LHCN-M2 (cell line): ENCODE data around the gene FAT2. TPM values are rescaled to one million over a fixed set of nuclear protein-coding genes. Genes with fewer than 3 reads are reported as not detected.
"Not testable (repeated sequence)": the region's sequence is repeated elsewhere in the genome, so short reads cannot be mapped to it uniquely, and the experiment has no call there.

Experiments
- DNase-seq: peaks from one replicate; pipeline ENCODE4 v3.0.0-alpha.2; 2012; ENCODE audit warnings: low read depth
- total RNA-seq: library from RNA; depleted of rRNA; stranded (reverse); fragments of >200 nt; gene quantifications from 2 replicates; pipeline ENCODE4 v1.2.3, GENCODE V29; 2014

The FAT2 gene
- total RNA-seq, 1 experiment from 2014 or later = not detected

DNA sequence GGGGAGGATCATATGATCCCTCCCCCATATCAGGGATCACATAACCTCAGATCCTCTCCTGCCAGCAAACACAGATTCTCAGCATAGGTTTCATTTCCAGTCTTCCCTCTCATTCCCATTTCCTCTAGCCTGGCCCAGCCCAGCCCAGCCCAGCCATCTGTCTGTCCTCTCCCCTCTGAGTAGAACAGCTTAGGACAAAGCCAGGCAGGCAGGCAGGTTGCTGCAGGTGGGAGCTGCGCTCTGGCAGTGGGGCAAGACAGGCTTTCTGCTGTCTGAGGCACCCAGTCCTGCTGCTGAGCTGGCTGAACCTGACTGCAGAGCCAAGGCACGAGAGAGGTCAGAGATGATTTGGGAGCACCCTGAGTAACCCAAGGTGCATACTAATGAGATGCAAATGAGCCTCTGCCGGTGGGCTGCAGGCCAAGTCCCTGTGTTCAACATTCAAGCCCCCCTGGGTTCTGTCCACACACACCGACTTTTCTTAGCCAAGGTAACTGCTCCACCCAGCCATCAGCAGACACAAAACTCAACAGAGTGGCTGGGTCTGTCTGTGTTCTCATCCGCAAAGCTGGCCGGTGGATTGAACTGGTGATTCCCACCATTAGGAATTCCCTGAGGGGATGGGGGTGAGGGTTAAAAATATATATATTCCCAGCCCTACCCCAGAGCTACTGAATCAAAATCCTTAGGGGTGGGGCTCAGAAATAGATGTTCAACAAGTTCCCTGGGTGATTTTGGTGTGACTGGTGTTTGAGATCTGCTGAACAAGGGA, 9.1 kb downstream of the FAT2 start:
- DNase-seq = no peak

GRCh38 chr5:151581347-151581746, 9.8 kb downstream of the FAT2 start:
- DNase-seq = no peak

DNA sequence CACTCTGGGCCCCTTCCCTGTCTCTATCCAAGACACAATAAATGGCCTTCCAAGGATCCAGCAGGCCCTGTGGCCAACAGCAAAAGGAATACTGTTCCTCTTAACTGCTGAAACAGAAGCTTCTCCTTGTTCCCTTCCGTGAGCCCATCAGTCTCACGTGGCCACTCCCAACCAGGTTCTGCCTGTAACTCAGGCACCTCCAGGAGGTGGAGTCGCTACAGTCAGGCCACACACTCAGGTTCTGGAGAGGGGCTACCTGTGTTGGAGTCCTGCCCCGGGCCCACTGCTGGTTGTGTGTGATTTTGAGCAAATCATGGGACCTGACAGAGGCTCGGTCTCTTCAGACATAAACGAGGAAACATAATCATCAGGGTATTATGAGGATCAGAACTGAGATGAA, 10.3 kb downstream of the FAT2 start:
- no peak for DNase-seq

DNA sequence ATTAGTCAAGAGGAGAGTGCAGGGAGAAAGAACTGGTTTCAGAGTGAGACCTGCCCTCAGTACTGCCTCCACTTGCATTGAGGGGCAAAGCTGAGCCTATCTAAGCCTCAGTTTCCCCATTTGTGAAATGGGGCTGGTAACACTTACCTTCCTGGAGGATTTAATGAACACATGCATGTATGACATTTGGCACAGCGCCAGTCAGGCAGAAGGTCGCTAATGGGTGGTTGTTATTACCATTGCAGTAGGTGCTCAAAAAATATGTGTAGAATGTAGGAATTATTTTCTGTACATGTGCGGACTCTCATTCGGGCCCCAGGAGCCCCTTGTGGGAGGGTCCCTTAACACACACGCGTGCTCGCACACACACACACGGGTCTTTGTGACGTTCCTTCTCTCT, 10.9 kb downstream of the FAT2 start:
- DNase-seq = no peak

- not testable (repeated sequence) for DNase-seq
Measured at GRCh38 chr5:151579146-151579545, 12.0 kb downstream of the FAT2 start.

DNA sequence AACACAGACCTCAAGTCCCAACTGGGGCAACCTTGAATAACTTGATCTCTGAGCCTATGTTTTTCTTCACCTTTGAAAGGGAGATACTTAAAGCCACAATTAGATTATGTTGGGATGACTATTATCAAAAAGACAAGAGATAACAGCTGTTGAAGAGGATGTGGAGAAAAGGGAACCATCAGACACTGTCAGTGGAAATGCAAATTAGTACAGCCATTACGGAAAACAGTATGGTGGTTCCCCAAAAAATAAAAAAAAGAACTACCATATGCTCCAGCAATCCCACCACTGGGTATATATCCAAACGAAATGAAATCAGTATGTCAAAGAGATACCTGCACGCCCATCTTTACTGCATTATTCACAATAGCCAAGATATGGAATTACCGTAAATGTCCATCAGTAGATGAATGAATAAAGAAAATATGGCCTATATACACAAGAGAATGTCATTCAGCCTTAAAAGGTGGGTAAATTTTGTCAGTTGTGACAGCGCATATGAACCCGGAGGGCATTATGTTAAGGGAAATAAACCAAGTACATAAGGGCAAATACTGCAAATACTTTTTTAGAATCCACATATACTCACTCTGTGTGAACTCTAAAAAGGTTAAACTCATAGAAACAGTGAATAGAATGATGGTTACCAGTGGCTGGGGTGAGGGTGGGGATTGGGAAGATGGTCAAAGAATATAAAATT, 12.7 kb downstream of the FAT2 start:
- DNase-seq = peak; percentile 51

DNA sequence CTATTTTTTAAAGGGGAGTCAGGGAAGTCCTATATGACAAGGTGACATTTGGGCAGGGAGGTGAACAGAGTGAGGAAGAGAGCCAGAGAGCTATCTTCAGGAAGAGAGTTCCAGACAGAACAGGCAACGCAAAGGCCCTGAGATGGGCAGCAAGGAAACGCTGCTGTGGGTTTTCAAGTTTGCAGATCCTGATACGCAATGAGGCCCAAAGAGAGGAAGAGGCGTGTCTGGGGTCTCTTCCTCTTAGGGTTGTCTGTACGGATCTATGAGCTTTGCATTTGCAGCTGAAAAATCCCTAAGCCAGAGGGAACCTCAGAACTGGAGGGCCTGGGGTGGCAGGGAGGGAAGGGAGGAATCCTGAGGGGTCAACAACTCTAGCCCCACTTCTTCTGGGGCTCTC, 13.6 kb downstream of the FAT2 start:
- DNase-seq = no peak

DNA sequence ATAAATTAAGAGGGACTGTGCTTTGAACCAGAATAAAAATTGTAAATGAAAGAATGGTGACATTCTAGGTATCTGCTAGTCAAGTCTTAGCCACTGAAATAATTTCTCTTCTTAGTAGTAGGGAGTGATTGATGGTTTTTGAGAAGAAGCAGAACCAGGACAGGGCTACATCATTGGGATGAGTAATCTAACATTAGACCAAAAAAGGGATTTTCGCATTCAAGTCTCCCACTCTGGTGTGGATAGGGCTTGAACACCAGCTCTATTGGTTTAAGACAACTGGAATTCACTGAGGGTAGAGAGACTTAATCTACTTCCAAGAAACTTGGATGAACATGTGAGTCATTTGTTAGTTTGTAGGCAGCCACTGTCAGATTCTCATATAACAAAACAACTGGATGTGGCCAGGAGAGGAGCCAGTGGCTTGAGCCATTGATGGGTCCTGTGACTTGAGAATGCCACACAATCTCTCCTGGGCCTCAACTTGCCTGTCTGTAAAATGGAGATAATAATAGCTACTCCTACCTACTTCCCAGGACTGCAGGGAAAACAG, 16.6 kb downstream of the FAT2 start:
- peak; percentile 52 for DNase-seq

DNA sequence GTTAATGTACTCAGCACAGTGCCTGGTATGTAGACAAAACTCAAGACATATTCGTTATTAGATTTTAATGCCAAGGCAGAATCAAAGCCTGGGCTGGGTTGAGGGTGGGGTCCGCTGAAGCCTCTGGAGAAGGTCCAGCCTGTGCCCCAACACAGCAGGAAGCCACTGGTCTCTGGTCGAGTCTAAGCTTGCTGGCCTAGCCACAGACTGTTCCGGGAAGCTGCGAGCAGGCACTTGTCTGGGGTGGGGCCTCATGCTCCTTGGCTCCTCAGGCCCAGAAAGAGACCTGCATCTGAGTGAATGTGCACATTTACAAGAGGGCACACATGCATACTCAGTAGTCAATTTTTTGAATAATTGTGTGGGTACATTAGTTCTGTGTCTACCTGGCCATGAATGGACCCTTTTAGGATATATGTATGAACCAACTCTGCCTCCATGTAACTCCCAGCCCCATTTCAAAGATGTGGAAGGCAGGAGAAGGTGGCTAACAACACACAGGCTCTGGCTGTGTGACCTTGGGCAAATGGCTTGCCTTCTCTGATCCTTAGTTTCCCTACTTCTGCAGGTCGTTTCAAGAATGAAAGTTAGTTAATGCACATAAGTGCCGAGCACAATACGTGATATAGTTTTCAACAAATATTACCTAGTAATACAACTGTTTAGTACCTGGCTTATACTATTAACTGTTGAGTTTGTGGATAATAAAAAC, 18.3 kb downstream of the FAT2 start:
- no peak for DNase-seq

DNA sequence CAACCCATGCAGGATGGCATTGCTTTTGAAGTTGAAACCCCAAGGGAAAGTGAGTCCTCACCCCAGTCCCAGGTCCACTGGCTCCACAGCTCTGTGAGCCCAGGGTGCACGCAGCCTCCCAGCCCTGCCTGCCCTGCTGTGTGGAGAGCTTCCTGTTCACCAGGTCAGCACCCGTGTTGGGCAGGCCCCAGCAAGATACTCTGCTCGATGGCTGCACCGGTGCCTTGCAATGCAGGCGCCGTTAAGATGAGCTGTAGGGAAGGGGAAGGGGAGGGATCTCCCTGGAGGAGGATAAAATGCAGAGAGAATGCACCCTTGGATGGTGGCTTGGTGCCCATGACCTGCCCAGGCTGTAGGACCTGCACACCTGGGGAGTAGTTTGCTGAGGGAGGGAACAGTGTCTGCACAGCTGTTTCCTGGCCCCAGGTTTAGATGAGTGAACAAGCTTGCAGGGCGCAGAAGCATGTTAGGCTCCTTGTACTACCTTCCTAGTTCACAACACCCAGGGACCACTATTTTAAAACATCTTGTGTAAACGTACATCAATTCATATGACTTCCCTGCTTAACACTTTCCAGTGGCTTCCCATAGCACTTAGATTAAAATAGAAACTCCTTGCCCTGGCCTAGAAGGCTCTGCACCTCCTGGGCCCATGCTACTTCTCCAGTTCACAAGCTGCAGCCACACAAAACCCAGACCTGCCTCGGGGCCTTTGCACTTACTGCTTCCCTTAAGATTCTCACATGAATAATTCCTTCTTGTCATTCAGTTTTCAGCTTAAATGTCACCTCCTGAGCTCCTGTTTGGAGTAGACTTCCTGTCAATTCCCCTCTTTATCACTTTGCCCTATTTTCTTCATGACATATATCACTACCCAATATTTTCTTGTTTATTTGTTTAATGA, 19.6 kb downstream of the FAT2 start:
- no peak for DNase-seq

DNA sequence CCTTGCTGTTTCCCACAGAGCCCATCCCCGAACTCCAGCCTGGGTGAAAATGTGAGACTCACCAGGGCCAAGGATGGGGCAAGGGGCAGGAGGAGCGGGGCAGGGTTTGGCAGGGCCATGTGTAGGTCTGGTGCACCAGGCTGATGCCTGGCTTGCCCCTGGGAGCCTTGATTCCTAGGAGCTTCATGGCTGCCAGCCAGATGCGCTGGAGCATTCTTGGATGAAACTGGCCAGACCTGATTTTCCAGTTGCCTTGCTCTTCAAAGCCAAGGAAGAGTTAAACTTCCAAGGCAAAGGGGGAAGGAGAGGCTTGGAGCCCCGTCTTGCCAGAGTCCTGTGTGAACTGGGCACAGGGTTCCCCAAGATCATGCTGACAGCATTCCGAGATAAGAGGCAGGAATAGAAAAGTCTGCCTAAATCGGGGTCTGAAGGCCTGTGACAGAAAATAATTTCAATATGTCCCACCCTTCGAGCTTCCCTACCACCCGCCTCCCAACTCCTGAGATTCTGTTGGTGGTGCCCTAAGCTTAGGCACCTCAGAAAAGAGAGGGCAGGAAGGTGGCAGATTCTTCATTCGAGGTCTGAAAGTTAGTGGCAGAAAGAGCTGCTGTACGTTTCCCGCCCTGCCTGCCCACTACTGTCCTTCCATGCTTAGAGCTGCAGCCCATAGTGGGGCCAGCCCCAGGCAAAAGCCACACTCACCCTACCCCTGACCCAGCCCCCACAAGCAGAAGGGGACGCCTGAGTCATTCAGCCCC, 20.4 kb downstream of the FAT2 start:
- DNase-seq = no peak

DNA sequence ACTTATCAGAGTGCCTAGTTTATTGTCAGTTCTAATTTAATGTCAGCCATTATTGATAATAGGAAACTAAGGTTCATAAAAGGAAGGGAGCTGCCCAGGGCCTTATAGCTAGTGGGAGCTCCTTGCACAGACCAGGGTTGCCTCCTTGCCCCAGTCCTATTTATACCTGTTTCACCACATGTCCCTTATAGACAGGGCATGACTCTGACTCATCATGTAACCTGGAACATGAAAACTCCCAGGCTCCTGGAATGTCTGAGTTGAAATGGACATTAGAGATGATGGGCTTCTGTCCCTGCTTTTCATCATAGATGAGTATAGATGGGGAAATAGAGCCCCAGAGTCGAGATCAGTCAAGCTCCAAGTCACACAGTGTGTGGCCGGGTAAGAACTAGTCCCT, 21.1 kb downstream of the FAT2 start:
- no peak for DNase-seq

- DNase-seq = no peak
Measured at GRCh38 chr5:151569132-151570046, 21.7 kb downstream of the FAT2 start.

DNA sequence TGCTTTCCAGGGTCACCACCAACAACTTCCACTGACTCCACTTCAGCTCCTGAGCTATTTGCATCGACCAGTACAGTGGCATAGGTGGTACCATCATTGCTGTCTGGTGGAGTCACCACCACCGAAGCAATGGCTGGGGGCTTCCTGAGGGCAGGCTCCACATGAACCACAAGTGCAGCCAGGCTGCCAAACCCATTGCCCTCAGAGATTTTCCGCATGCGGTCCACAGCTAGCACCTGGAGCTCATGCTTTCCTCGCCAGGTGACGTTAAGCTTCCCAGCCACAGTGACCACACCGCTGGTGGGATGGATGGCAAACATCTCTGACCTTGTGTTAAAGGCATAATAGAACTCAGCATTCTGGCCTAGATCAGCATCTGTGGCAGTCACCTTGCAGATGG, 23.1 kb downstream of the FAT2 start:
- DNase-seq = no peak

- DNase-seq = no peak
Measured at GRCh38 chr5:151565971-151566370, 25.2 kb downstream of the FAT2 start.

DNA sequence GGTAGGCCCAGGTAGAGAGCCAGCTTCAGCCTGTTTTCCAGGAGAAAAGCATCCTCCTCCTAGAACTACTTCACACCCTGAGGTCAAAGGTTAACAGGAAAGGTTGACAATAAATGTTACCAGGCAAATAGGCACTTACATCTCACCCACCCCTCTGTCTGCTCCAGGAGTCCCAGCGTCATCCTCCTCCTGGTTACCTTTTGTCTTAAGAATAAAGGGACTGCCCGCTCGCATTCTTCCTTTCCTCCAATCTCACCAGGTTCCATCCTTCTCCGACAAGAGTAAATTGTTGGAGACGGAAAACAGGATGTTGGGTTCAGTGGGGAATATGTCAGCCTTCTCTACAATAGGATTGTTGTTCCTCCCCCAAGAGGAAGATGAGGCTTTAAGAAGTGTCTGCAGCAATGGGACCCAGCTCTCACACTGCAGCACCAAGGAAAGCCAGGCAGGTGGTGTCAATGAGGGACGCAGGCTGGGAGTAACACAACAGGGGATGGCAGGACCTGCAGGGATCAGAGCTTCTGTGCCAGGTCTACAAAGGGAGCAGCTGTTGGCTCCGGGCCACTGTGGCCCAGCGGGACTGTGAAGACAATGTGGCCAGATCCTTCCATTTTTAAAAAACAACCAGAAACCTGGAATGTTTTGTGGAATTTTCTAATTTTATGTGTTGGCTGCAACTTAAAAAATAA, 29.0 kb downstream of the FAT2 start:
- no peak for DNase-seq

DNA sequence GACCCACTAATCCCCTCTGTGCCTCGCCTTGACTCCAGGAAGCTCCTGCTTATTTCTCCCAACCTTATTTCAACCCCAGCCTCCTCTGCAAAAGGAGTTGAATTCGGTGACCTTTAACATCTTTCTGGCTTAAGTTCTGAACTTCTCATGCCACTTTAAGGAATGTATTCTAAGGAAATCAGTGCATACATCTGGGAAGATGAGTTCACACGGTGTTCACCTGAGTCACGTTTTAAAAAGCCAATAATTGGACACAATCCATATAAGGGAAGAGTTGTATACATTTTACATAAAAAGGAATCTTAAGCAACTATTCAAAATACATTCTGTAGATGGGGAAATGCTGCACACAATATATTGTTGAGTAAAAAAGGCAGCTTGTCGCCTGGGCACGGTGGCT, 33.2 kb downstream of the FAT2 start:
- no peak for DNase-seq

DNA sequence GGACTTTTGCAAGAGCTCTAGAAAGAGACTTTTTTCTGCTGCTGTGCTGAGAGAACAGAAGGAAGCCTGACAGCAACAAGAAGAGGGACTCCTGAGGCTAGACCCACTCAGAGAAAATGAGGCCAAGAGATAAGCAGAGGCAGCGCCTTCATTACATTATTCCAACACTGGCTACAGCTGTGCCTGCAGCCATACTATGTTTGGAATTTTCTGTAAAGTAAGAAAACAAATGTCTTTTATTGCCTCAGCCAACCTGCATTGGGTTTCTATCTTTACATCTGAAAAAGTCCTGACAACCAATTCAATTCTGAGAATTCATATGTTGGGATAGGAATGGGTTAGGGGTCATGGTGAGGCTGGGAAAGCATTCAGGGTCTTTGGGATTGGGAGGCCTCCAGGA, 33.7 kb downstream of the FAT2 start:
- no peak for DNase-seq

- no peak for DNase-seq
Measured at GRCh38 chr5:151556806-151557205, 34.3 kb downstream of the FAT2 start.
